HG03575 (cell line): ENCODE measurements around the gene S1PR2.

Experiments
- ATAC-seq: cut with Tn5 transposase; IDR thresholded peaks from one replicate; pipeline ENCODE4 v1.9.1; 2021; ENCODE audit not compliant: unreplicated experiment, insufficient number of reproducible peaks, low FRiP score; ENCODE audit errors: extremely low read depth

Gene S1PR2, protein sequence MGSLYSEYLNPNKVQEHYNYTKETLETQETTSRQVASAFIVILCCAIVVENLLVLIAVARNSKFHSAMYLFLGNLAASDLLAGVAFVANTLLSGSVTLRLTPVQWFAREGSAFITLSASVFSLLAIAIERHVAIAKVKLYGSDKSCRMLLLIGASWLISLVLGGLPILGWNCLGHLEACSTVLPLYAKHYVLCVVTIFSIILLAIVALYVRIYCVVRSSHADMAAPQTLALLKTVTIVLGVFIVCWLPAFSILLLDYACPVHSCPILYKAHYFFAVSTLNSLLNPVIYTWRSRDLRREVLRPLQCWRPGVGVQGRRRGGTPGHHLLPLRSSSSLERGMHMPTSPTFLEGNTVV

GRCh38 chr19:10230861-10231611, at the start of gene S1PR2:
S1PR2 (minus strand) TSS chr19:10231331; CDS start chr19:10224905, 6,426 bp downstream.
- no peak for ATAC-seq

DNA sequence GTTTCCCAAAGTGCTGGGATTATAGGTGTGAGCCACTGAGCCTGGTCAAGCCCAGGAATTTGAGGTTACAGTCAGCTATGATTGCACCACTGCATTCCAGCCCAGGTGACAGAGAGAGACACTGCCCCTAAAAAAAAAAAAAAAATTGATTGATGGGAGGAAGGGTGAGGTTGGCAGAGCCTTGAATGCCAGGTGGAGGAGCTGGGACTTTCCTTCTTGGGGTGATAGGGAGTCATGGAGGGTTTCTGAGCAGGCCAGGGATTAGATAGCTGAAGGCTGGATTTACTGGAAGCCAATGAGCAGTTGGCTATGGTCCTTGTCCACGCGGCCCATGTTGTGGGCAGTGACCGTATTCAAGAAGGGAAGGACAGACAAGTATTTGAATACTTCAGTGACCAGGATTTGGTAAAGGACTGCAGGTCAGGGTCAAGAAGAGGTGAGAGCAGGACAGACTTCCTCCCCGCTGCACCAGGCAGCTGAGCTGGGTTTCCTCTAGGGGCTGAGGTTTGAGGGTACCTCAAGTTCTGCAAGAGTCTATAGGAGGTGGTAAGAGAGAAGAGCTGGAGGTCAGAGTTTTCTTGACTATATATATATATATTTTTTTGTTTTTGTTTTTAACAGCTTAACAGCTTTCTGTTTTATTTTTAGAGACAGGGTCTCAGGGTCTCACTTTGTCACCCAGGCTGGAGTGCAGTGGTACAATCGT, 48.8 kb upstream of the S1PR2 start:
- no peak for ATAC-seq

DNA sequence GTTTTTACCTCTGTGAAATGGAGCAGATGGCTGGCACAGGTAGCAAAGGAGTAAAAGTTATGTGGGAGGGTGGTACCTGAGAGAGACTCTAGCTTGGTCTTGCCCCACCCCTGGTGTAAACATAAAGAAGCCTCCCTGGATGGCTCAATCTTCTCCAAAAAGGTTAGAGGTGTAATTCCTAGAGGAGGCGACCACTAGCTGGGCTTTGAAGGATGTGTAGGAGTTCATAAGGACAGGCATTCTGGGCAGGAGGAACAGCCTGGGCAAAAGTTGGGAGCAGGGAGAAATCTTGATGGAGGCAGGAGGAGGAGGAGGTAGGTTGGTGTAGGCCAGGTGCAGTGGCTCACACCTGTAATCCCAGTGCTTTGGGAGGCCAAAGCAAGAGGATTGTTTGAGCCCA, 47.8 kb upstream of the S1PR2 start:
- ATAC-seq: no peak

GRCh38 chr19:10277795-10278589, 46.9 kb upstream of the S1PR2 start:
- no peak for ATAC-seq

DNA sequence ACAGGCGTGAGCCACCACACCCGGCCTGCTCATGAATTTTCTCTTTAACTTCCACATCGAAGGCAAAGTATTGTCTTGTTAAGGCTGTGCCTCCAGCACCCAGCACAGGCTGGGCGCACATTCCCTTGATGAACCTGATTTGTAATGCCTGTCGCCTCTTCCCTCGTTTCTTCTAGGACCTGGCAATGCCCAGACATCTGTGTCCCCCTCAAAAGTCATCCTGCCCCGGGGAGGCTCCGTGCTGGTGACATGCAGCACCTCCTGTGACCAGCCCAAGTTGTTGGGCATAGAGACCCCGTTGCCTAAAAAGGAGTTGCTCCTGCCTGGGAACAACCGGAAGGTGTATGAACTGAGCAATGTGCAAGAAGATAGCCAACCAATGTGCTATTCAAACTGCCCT, 43.5 kb upstream of the S1PR2 start:
- ATAC-seq: no peak

DNA sequence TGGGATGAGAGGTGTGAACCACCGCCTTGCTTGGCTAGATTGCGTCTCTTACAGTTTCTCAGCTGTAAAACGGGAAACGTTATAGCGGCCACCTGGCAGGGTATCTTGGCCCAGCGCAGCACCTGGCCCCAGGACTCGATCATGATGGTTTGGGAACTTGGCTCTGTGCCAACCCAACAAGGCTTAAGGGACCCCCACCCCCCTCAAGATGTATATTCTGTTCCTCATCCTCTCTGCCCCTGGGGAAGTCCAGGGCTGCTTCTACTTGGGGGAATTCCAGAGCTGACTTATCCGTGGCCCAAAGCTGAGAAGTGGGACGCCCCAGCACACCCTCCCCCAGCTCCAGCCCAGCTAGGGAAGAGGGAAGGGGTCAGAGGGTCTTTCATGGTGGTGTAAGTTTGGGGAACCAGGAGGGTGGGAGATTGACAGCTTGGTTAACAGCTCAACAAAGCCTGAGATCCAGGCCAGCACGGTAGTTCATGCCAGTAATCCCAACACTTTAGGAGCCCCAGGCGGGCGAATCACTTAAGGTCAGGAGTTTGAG, 40.5 kb upstream of the S1PR2 start:
- no peak for ATAC-seq

DNA sequence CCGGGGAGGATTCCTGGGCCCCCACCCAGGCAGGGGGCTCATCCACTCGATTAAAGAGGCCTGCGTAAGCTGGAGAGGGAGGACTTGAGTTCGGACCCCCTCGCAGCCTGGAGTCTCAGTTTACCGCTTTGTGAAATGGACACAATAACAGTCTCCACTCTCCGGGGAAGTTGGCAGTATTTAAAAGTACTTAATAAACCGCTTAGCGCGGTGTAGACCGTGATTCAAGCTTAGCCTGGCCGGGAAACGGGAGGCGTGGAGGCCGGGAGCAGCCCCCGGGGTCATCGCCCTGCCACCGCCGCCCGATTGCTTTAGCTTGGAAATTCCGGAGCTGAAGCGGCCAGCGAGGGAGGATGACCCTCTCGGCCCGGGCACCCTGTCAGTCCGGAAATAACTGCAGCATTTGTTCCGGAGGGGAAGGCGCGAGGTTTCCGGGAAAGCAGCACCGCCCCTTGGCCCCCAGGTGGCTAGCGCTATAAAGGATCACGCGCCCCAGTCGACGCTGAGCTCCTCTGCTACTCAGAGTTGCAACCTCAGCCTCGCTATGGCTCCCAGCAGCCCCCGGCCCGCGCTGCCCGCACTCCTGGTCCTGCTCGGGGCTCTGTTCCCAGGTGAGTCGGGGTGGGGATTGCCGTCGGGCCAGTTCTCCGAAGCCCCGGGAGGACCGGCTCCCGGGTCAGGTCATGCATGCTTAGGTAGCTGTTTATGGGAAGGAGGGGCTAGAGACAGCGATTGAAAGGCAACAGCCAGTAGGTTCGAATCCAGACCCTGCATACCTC, 39.7 kb upstream of the S1PR2 start, which contains the start of gene ICAM1:
Gene ICAM1 (plus strand): TSS at position 505 of the 779 bp plus-strand sequence. CDS start 40 bp downstream, at position 545.
- ATAC-seq: no peak

- no peak for ATAC-seq
Measured at GRCh38 chr19:10270180-10270615, 39.1 kb upstream of the S1PR2 start.

DNA sequence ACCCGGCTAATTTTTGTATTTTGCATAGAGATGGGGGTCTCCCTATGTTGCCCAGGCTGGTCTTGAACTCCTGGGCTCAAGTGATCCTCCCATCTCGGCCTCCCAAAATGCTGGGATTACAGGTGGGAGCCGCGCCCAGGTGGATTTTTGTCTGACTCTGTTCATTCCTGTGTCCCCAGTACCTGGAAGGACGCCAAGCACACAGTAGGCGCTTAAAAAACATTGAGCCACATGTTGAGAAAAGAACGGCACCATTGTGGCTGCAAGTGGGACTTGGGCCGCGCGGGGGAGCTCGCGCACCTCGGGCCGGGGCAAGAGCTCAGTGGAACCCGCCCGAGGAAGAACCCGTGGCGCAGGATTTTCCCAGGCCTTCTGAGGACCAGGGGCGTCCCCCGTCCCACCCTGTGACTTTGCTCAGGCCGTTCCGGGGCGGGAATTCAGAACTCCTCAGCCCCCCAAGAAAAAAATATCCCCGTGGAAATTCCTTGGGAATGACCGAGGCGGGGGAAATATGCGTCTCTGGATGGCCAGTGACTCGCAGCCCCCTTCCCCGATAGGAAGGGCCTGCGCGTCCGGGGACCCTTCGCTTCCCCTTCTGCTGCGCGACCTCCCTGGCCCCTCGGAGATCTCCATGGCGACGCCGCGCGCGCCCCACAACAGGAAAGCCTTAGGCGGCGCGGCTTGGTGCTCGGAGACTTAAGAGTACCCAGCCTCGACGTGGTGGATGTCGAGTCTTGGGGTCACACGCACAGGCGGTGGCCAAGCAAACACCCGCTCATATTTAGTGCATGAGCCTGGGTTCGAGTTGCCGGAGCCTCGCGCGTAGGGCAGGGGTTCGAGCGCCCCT, 38.4 kb upstream of the S1PR2 start:
- no peak for ATAC-seq

DNA sequence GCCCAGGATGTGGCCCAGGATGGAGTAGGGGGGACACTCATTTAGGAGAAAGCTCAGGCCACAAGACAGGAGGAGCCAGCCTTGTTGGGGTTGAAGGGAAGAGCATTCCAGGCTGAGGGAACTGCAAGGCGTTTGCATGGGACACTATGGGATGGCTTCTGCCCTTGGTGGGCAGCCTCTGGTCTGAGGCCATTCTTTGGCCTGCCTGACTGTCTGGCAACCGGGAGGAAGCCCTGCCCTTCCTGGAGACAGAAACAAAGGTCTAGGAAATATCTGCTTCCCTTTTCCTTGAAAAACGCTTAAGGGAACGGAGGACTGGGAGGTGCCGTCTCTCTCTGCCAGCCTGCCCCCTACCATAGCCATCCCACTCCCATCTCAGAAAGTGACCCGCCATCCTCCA, 36.9 kb upstream of the S1PR2 start:
- ATAC-seq: no peak

GRCh38 chr19:10266706-10267105, 35.6 kb upstream of the S1PR2 start:
- ATAC-seq: no peak

- ATAC-seq: no peak
Measured at GRCh38 chr19:10262771-10263170, 31.6 kb upstream of the S1PR2 start.

GRCh38 chr19:10260141-10260584, 29.0 kb upstream of the S1PR2 start:
- ATAC-seq: no peak

DNA sequence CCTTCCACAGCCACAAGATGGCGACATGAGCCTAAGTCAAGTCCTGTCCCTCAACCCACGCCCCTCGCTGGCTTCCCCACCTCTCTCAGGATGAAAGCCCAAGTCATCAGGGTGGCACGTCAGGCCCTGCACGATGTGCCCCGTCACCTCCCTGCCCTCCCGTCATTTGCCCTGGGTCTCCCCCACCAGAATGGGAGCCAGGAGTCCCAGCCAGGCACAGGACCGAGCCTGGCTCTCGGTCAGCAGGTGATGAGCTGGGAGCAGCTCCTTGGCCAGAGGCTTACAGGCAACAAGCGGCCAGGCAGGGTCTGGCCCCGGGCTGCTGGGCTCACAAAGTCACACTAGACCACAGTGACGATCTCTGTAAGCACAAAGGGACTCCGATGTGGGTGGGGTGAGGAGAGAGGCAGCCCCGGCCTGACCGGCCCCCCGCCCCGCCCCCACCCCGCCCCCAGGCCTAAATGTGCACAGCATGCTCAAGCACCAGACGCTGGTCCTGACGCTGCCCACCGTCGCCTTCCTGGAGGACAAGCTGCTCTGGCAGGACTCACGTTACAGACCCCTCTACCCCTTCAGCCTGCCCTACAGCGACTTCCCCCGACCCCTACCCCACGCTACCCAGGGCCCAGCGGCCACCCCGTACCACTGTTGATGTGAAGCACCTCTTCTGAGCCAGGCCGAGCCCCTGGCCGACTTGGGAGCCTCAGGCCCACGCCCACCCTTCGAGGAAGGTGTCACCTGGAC, 28.2 kb upstream of the S1PR2 start:
- ATAC-seq: no peak

DNA sequence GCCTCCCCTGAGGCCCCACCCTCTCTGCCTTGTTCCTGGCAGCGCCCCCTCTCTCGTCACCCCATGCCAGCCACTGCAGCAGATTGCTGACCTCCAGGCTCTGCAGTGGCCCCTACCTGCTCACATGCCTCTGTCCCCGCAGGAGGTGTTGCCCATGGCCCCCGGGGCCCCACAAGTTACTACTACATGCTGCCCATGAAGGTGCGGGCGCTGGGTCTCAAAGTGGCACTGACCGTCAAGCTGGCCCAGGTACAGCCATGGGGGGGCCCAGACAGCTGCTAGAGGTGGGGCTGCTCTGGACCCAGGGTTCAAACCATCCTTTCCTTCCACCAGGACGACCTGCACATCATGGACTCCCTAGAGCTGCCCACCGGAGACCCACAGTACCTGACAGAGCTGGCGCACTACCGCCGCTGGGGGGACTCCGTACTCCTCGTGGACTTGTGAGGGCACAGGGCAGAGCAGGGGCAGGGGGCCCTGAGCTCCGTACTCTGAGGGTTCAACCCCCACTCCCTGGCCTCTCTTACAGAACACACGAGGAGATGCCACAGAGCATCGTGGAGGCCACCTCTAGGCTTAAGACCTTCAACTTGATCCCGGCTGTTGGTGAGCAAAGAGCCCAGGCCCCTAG, 27.1 kb upstream of the S1PR2 start:
- no peak for ATAC-seq
